Liver (tissue), 3 donors: ENCODE results near the gene SORCS2.

Experiments
- GABPA ChIP-seq, 2 donors: IDR thresholded peaks in 1 of 2; conservative IDR thresholded peaks in 1 of 2; 2 replicates each; pipeline ENCODE4 v1.6.1; 2016; ENCODE audit warnings: antibody characterized with exemption in 2 of 2, mild to moderate bottlenecking in 1 of 2, moderate library complexity in 1 of 2
- RAD21 ChIP-seq, 2 donors: IDR thresholded peaks; 2 replicates each; pipeline ENCODE4 v1.6.1; 2016; ENCODE audit warnings: antibody characterized with exemption in 2 of 2, mild to moderate bottlenecking in 2 of 2
- TAF1 ChIP-seq: conservative IDR thresholded peaks from 2 replicates; pipeline ENCODE4 v1.6.1; 2016; ENCODE audit warnings: antibody characterized with exemption, mild to moderate bottlenecking
- YY1 ChIP-seq: IDR thresholded peaks from 2 replicates; pipeline ENCODE4 v1.6.1; 2016; ENCODE audit warnings: antibody characterized with exemption, mild to moderate bottlenecking
- TF ChIP-seq, protein P1 (sequence below): fragments of 150-350 bp; IDR thresholded peaks from 2 replicates; pipeline ENCODE4 v1.5.1; 2017; ENCODE audit warnings: improper control_type of control experiment, low read depth, low read length; ENCODE audit not compliant: missing input control
- TF ChIP-seq, protein P2 (sequence below): IDR thresholded peaks from 2 replicates; pipeline ENCODE4 v1.6.1; 2016; ENCODE audit warnings: antibody characterized with exemption
- TF ChIP-seq, protein P3 (sequence below): IDR thresholded peaks from 2 replicates; pipeline ENCODE4 v1.6.1; 2016; ENCODE audit warnings: antibody characterized with exemption, mild to moderate bottlenecking
- donor health status: healthy.
- donor health status: healthy.

DNA sequence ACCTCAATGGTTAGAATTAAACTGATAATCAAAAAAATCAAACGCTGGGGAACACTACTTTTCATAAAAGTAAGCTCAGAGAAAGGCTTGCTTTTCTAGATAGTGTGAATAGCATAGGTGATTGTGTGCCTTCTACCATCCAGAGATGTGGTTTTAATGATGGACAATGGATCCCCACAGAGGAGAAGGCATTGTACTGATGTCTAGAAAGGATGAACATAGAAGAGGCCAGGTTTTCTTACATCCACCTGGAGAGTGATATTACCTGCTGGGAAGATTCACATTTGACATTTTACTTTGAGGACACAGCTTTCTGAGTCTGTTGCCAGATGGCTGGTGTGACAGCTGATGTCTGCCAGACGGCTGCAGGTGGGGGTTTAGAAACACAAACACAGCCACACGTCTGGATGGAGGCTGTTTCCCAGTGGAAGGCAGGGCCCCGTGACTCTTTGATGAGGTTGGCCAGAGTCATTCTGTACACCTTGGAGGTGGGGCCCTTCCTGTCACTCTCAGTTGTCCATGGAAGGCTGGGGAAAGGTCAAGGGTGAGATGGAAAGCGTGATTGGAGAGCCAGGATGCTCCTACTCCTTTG, 128.0 kb downstream of the SORCS2 start:
- TF ChIP-seq GABPA (IDR thresholded peaks at IDR 0.05 in 1 of 2, conservative IDR thresholded peaks at IDR 0.05 in 1 of 2) (no peak), YY1 (no peak), TAF1 (no peak), RAD21 (IDR thresholded peaks at IDR 0.05) (no peak)
- TF ChIP-seq, protein P1, sequence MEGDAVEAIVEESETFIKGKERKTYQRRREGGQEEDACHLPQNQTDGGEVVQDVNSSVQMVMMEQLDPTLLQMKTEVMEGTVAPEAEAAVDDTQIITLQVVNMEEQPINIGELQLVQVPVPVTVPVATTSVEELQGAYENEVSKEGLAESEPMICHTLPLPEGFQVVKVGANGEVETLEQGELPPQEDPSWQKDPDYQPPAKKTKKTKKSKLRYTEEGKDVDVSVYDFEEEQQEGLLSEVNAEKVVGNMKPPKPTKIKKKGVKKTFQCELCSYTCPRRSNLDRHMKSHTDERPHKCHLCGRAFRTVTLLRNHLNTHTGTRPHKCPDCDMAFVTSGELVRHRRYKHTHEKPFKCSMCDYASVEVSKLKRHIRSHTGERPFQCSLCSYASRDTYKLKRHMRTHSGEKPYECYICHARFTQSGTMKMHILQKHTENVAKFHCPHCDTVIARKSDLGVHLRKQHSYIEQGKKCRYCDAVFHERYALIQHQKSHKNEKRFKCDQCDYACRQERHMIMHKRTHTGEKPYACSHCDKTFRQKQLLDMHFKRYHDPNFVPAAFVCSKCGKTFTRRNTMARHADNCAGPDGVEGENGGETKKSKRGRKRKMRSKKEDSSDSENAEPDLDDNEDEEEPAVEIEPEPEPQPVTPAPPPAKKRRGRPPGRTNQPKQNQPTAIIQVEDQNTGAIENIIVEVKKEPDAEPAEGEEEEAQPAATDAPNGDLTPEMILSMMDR = no peak
- TF ChIP-seq, protein P2, sequence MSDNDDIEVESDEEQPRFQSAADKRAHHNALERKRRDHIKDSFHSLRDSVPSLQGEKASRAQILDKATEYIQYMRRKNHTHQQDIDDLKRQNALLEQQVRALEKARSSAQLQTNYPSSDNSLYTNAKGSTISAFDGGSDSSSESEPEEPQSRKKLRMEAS = no peak
- TF ChIP-seq, protein P3, sequence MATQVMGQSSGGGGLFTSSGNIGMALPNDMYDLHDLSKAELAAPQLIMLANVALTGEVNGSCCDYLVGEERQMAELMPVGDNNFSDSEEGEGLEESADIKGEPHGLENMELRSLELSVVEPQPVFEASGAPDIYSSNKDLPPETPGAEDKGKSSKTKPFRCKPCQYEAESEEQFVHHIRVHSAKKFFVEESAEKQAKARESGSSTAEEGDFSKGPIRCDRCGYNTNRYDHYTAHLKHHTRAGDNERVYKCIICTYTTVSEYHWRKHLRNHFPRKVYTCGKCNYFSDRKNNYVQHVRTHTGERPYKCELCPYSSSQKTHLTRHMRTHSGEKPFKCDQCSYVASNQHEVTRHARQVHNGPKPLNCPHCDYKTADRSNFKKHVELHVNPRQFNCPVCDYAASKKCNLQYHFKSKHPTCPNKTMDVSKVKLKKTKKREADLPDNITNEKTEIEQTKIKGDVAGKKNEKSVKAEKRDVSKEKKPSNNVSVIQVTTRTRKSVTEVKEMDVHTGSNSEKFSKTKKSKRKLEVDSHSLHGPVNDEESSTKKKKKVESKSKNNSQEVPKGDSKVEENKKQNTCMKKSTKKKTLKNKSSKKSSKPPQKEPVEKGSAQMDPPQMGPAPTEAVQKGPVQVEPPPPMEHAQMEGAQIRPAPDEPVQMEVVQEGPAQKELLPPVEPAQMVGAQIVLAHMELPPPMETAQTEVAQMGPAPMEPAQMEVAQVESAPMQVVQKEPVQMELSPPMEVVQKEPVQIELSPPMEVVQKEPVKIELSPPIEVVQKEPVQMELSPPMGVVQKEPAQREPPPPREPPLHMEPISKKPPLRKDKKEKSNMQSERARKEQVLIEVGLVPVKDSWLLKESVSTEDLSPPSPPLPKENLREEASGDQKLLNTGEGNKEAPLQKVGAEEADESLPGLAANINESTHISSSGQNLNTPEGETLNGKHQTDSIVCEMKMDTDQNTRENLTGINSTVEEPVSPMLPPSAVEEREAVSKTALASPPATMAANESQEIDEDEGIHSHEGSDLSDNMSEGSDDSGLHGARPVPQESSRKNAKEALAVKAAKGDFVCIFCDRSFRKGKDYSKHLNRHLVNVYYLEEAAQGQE = no peak
